Stimulated activated naive B cell treated with anti-CD40 and anti-IgM and Interleukin-4, amounts not matched to agents 10 μg/mL and 1 μg/mL and 100 μg/mL, for 72 hours (primary cell): ENCODE measurements around the gene BHLHE23.
A peak's percentile ranks its signal among the peaks of the same experiment; 100 is the strongest.

Experiments used
- ATAC-seq, 2 donors: fragments of 150-1000 bp; cut with Tn5 transposase; replicated peaks; 2 replicates each; pipeline ENCODE4 v1.10.0; 2021; ENCODE audit warnings: moderate library complexity in 1 of 2
- DNase-seq: peaks from one replicate; pipeline ENCODE4 v3.0.0; 2021
- H3K27ac Mint-ChIP-seq: one replicate; pipeline ENCODE4 v1.8.0; 2022; ENCODE audit warnings: mild to moderate bottlenecking, mixed read lengths
- H3K27me3 Mint-ChIP-seq, 2 donors: one replicate each; pipeline ENCODE4 v1.8.0; 2022; ENCODE audit warnings: mixed read lengths in 2 of 2
- H3K36me3 Mint-ChIP-seq, 2 donors: one replicate each; pipeline ENCODE4 v1.8.0; 2022; ENCODE audit warnings: mixed read lengths in 2 of 2, mild to moderate bottlenecking in 1 of 2
- H3K4me1 Mint-ChIP-seq, 2 donors: one replicate each; pipeline ENCODE4 v1.8.0; 2022; ENCODE audit warnings: mixed read lengths in 2 of 2, mild to moderate bottlenecking in 1 of 2
- H3K4me3 Mint-ChIP-seq, 2 donors: one replicate each; pipeline ENCODE4 v1.8.0; 2022; ENCODE audit warnings: mild to moderate bottlenecking in 2 of 2, mixed read lengths in 2 of 2, moderate library complexity in 1 of 2
- H3K9me3 Mint-ChIP-seq, 2 donors: one replicate each; pipeline ENCODE4 v1.8.0; 2022; ENCODE audit warnings: mixed read lengths in 2 of 2, mild to moderate bottlenecking in 1 of 2

Gene BHLHE23

GRCh38 chr20:63025534-63026331 lies 19.0 kb upstream of the BHLHE23 start:
- no peak overlapping the region for H3K4me3 Mint-ChIP-seq
- peaks cover 0 to 8% of the 10 kb centered on the region in 2 donors for H3K4me1 Mint-ChIP-seq
- H3K9me3 Mint-ChIP-seq: peaks cover 3 to 4% of the 10 kb centered on the region in 2 donors
- ATAC-seq: peak in 1 of 2 donors; percentile 20
- DNase-seq: no peak
- H3K27me3 Mint-ChIP-seq: peaks cover 69 to 72% of the 10 kb centered on the region in 2 donors
- no peak overlapping the region for H3K27ac Mint-ChIP-seq
- H3K36me3 Mint-ChIP-seq: peaks cover 0 to 4% of the 10 kb centered on the region in 2 donors

- no peak for ATAC-seq
- no peak for DNase-seq
- peaks cover 76 to 82% of the 10 kb centered on the region in 2 donors for H3K27me3 Mint-ChIP-seq
- peaks cover 0 to 8% of the 10 kb centered on the region in 2 donors for H3K36me3 Mint-ChIP-seq
- H3K4me3 Mint-ChIP-seq: no peak overlapping the region
- H3K4me1 Mint-ChIP-seq: peaks cover 0 to 8% of the 10 kb centered on the region in 2 donors
- H3K9me3 Mint-ChIP-seq: peaks cover 7 to 10% of the 10 kb centered on the region in 2 donors
- no peak overlapping the region for H3K27ac Mint-ChIP-seq
Measured at GRCh38 chr20:63024573-63025392, 18.0 kb upstream of the BHLHE23 start.

- H3K27ac Mint-ChIP-seq: no peak overlapping the region
- ATAC-seq (no peak), DNase-seq (no peak)
- H3K4me3 Mint-ChIP-seq: no peak overlapping the region
- H3K9me3 Mint-ChIP-seq: peaks cover 7 to 10% of the 10 kb centered on the region in 2 donors
- peaks cover 0 to 8% of the 10 kb centered on the region in 2 donors for H3K4me1 Mint-ChIP-seq
- H3K27me3 Mint-ChIP-seq: peaks cover 78 to 87% of the 10 kb centered on the region in 2 donors
- H3K36me3 Mint-ChIP-seq: peaks cover 0 to 8% of the 10 kb centered on the region in 2 donors
Measured at GRCh38 chr20:63023936-63024571, 17.3 kb upstream of the BHLHE23 start.

GRCh38 chr20:63023071-63023935 lies 16.5 kb upstream of the BHLHE23 start:
- H3K27ac Mint-ChIP-seq: no peak overlapping the region
- no peak for DNase-seq

GRCh38 chr20:63022501-63022900 lies 15.7 kb upstream of the BHLHE23 start:
- DNase-seq (no peak), ATAC-seq (no peak)
- H3K27ac Mint-ChIP-seq: no peak overlapping the region
- peaks cover 0 to 8% of the 10 kb centered on the region in 2 donors for H3K36me3 Mint-ChIP-seq
- H3K4me3 Mint-ChIP-seq: no peak overlapping the region
- peaks cover 77 to 84% of the 10 kb centered on the region in 2 donors for H3K27me3 Mint-ChIP-seq
- peaks cover 0 to 2% of the 10 kb centered on the region in 2 donors for H3K4me1 Mint-ChIP-seq
- peaks cover 7 to 10% of the 10 kb centered on the region in 2 donors for H3K9me3 Mint-ChIP-seq

More at GRCh38 chr20:63023071-63023935, 16.5 kb upstream of the BHLHE23 start:
- peaks cover 0 to 8% of the 10 kb centered on the region in 2 donors for H3K36me3 Mint-ChIP-seq
- peaks cover 0 to 8% of the 10 kb centered on the region in 2 donors for H3K4me1 Mint-ChIP-seq
- H3K4me3 Mint-ChIP-seq: no peak overlapping the region
- H3K9me3 Mint-ChIP-seq: peaks cover 7 to 10% of the 10 kb centered on the region in 2 donors
- peaks cover 82 to 89% of the 10 kb centered on the region in 2 donors for H3K27me3 Mint-ChIP-seq
- ATAC-seq: no peak

- peaks cover 7 to 10% of the 10 kb centered on the region in 2 donors for H3K9me3 Mint-ChIP-seq
- no peak for DNase-seq
- H3K27me3 Mint-ChIP-seq: peaks cover 76 to 84% of the 10 kb centered on the region in 2 donors
- ATAC-seq: no peak
- peaks cover 0 to 9% of the 10 kb centered on the region in 2 donors for H3K36me3 Mint-ChIP-seq
- no peak overlapping the region for H3K27ac Mint-ChIP-seq
- H3K4me1 Mint-ChIP-seq: peaks cover 0 to 2% of the 10 kb centered on the region in 2 donors
- no peak overlapping the region for H3K4me3 Mint-ChIP-seq
Measured at GRCh38 chr20:63021356-63022321, 14.9 kb upstream of the BHLHE23 start.

GRCh38 chr20:63020681-63021080 lies 13.9 kb upstream of the BHLHE23 start:
- peaks cover 0 to 12% of the 10 kb centered on the region in 2 donors for H3K36me3 Mint-ChIP-seq
- peaks cover 7 to 10% of the 10 kb centered on the region in 2 donors for H3K9me3 Mint-ChIP-seq
- no peak overlapping the region for H3K4me3 Mint-ChIP-seq
- H3K27ac Mint-ChIP-seq: no peak overlapping the region
- no peak for ATAC-seq
- peaks cover 79 to 84% of the 10 kb centered on the region in 2 donors for H3K27me3 Mint-ChIP-seq
- no peak for DNase-seq
- H3K4me1 Mint-ChIP-seq: peaks cover 0 to under 1% of the 10 kb centered on the region in 2 donors

GRCh38 chr20:63017826-63018411 lies 11.2 kb upstream of the BHLHE23 start:
- Mint-ChIP-seq H3K36me3 (peaks cover 3 to 23% of the 10 kb centered on the region in 2 donors), H3K27me3 (peaks cover 82 to 87% of the 10 kb centered on the region in 2 donors), H3K4me1 (peaks cover 4 to 6% of the 10 kb centered on the region in 2 donors), H3K27ac (no peak overlapping the region), H3K9me3 (peaks cover 17 to 18% of the 10 kb centered on the region in 2 donors), H3K4me3 (no peak overlapping the region)
- DNase-seq: no peak
- ATAC-seq: no peak

- H3K27me3 Mint-ChIP-seq: peaks cover 86 to 92% of the 10 kb centered on the region in 2 donors
- H3K4me3 Mint-ChIP-seq: no peak overlapping the region
- peaks cover 6% of the 10 kb centered on the region in 2 donors for H3K4me1 Mint-ChIP-seq
- ATAC-seq: no peak
- peaks cover 3 to 23% of the 10 kb centered on the region in 2 donors for H3K36me3 Mint-ChIP-seq
- no peak for DNase-seq
- H3K27ac Mint-ChIP-seq: no peak overlapping the region
- peaks cover 17 to 18% of the 10 kb centered on the region in 2 donors for H3K9me3 Mint-ChIP-seq
Measured at GRCh38 chr20:63017076-63017825, 10.5 kb upstream of the BHLHE23 start.

GRCh38 chr20:63016514-63017075 lies 9.8 kb upstream of the BHLHE23 start:
- peaks cover 6% of the 10 kb centered on the region in 2 donors for H3K4me1 Mint-ChIP-seq
- DNase-seq (no peak), ATAC-seq (no peak)
- peaks cover 81 to 86% of the 10 kb centered on the region in 2 donors for H3K27me3 Mint-ChIP-seq
- peaks cover 17 to 18% of the 10 kb centered on the region in 2 donors for H3K9me3 Mint-ChIP-seq
- peaks cover 3 to 23% of the 10 kb centered on the region in 2 donors for H3K36me3 Mint-ChIP-seq
- H3K27ac Mint-ChIP-seq: no peak overlapping the region
- no peak overlapping the region for H3K4me3 Mint-ChIP-seq

- H3K27me3 Mint-ChIP-seq: peaks cover 78 to 84% of the 10 kb centered on the region in 2 donors
- peaks cover 14 to 16% of the 10 kb centered on the region in 2 donors for H3K9me3 Mint-ChIP-seq
- ATAC-seq: no peak
- no peak overlapping the region for H3K27ac Mint-ChIP-seq
- peaks cover 3 to 19% of the 10 kb centered on the region in 2 donors for H3K36me3 Mint-ChIP-seq
- no peak overlapping the region for H3K4me3 Mint-ChIP-seq
- H3K4me1 Mint-ChIP-seq: peaks cover 6% of the 10 kb centered on the region in 2 donors
- DNase-seq: no peak
Measured at GRCh38 chr20:63015662-63016361, 9.0 kb upstream of the BHLHE23 start.
